Adrenal gland (tissue), 5 donors: ENCODE measurements around the gene PPP2R5C.

Experiments
- CTCF ChIP-seq, 6 experiments: fragments of 450-650 bp in 4 of 6; fragments of 200-600 bp in 2 of 6; sonication (generic) in 1 of 6; IDR thresholded peaks; 1 replicate in 5 of 6; 2 replicates in 1 of 6; pipeline versions ENCODE4 v1.5.1 to v1.8.0; 2016 to 2021; ENCODE audit warnings: antibody characterized with exemption in 6 of 6, mild to moderate bottlenecking in 2 of 6, moderate library complexity in 1 of 6
- POLR2A ChIP-seq, 2 donors: fragments of 450-650 bp; IDR thresholded peaks; one replicate each; pipeline ENCODE4 v1.6.1; 2017; ENCODE audit warnings: antibody characterized with exemption in 2 of 2, mild to moderate bottlenecking in 2 of 2, moderate library complexity in 1 of 2
- donor health status: DM: no; HTN: no; CAD: no.

DNA sequence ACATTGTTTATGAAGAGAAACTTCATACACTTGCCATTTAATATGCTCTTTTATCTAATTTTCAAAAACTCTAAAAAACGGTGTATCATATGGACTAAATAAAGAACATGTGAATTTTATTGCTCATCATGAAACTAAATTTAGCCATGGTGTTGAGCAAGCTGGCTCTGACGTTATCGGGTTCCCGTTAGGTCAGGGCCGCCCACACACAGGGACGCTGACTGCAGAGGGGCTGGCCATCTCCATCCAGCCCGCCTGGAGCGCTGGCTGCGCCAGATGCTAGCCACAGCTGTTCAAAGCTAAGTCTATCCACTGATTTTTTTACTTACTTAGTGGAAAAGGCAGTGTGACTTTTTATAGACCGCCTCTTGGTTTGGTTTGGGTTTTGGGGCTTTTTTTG is 166.3 kb downstream of the PPP2R5C start:
- TF ChIP-seq CTCF (IDR thresholded peaks at IDR 0.05) (peak in 1 of 6 experiments; percentile 8), POLR2A (IDR thresholded peaks at IDR 0.05) (peak in 1 of 2 donors; percentile 44)
